ENCODE results near the gene PDLIM3. TPM values are rescaled to one million over a fixed set of nuclear protein-coding genes. Genes with fewer than 3 reads are reported as not detected.
"Not testable (repeated sequence)": the region's sequence is repeated elsewhere in the genome, so short reads cannot be mapped to it uniquely, and the experiment has no call there.

The PDLIM3 gene, protein sequence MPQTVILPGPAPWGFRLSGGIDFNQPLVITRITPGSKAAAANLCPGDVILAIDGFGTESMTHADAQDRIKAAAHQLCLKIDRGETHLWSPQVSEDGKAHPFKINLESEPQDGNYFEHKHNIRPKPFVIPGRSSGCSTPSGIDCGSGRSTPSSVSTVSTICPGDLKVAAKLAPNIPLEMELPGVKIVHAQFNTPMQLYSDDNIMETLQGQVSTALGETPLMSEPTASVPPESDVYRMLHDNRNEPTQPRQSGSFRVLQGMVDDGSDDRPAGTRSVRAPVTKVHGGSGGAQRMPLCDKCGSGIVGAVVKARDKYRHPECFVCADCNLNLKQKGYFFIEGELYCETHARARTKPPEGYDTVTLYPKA
- not detected for total RNA-seq

DNA sequence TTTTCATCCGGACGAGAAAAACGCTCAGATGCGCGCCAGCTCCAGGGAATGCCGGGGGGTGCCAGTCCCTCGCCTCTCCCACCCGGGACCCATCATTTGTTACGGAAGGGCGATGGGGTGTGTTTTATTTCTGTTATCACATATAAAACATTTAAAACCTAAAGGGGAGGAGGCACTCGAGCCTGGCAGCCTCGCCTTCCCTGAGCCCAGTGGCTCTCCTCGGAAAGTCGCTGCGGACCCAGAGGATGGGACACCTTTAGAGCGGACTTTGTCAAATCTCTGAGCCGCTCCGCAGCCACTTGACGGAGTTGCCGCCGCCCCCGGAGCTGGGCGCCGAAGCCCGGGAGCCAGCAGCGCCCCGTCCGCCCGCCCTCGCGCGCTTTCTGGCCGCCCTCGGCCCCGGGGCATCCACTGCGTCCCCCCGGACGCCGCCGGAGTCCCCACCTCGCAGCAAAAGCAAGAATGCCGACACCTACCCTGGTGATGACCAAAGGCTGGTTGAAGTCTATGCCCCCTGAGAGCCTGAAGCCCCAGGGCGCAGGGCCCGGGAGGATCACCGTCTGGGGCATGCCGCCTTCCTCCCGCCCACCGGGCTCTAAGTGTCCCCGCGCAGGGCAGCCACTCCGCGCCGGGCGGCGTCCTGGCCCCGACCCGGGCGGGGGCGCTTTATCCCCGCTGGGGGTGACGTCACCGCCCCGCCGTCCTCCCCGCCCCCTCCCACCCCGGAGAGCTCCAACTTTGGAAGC lies at the start of gene PDLIM3:
Gene PDLIM3 (minus strand): TSS at position 642 of the 746 bp plus-strand sequence. CDS start 73 bp downstream, at position 569.
- no peak for DNase-seq

DNA sequence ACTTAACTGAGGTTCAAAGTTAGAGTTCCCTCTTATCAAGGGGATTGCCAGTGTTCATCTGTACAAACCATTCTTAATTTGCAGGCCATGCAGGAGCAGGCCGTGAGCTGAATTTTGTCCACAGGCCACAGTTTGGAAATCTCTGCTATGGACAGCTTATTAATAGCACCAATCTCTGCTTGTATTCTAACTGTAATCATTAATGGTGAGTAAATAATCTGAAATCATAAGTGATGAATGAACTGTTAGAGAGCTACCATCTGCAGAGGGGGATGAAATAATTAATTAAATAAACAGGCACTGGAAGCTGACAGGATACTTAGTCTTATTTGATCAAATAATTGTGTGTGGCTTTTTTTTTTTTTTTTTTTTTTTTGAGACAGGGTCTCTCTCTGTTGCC lies 48.5 kb upstream of the PDLIM3 start:
- DNase-seq, result no peak

DNA sequence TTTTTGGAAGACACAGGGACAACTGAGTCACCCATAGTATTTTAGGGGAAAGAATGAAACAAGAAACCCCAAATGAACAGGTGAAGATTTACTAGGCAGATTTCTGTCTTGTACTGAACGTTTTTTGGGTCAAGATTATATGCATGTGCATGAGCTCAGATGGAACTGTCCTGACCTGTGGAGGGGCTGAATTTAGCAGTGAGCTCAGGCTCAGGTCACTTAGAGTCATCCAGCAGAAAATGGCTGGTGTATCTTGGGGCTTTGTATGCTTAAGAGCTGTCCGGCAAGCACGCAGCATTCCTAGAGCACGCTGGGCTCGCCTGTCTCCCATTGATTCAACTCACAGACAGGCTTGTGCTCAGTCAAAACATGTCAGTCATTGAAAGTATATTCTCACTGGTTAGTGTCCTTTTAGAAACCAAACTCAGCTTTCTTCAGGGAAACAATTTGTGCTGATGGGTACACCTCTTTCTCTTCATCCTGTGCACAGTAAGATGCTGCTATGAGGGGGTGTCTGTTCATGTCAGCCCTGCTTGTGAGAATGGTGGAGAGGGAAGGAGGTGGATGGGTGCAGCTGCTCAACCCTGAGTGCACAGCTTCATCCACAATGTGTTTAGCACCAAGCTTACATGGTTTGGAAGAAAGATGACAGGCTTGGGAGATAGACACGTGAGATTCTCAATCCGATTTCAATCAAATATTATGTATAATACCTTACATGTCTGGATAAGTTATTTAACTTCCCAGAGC lies 47.5 kb upstream of the PDLIM3 start:
- DNase-seq, result no peak

DNA sequence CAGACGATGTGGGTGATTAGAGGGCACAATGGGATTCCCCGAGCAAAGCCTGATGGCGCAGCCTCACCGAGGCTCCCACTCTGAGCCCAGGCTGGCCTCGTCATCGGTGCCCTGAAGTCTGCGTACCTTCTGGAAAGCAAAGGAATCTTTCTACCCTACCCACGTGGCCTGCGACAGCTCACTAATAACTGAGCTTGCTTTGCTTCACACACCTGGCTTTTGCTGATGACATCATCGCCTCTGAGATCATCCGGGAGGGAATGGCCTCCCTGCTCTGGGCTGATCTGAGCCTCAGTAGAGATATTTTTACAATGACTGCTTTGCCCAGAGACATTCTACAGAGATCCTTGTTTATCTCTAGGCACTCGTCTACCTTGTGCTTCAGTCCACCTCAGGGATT lies 45.4 kb upstream of the PDLIM3 start:
- DNase-seq, result no peak

DNA sequence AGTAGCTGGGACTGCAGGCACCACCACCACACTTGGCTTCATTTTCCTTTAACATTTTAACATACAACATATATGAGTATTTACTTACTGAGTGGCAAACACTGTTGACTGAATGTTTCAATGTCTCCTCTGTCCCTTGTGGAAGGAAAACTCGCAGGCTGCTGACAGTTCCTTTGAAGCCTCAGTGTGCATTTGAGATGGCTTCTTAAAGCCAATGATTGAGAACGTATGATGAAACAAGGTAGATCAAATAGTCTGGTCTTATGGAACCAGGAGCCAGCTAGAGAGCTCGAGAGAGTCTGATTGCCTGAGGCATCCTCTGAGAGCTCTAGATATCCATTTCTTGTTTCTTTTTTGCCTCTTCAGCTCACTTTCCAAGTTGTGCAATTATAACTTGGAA lies 43.0 kb upstream of the PDLIM3 start:
- no peak for DNase-seq

DNA sequence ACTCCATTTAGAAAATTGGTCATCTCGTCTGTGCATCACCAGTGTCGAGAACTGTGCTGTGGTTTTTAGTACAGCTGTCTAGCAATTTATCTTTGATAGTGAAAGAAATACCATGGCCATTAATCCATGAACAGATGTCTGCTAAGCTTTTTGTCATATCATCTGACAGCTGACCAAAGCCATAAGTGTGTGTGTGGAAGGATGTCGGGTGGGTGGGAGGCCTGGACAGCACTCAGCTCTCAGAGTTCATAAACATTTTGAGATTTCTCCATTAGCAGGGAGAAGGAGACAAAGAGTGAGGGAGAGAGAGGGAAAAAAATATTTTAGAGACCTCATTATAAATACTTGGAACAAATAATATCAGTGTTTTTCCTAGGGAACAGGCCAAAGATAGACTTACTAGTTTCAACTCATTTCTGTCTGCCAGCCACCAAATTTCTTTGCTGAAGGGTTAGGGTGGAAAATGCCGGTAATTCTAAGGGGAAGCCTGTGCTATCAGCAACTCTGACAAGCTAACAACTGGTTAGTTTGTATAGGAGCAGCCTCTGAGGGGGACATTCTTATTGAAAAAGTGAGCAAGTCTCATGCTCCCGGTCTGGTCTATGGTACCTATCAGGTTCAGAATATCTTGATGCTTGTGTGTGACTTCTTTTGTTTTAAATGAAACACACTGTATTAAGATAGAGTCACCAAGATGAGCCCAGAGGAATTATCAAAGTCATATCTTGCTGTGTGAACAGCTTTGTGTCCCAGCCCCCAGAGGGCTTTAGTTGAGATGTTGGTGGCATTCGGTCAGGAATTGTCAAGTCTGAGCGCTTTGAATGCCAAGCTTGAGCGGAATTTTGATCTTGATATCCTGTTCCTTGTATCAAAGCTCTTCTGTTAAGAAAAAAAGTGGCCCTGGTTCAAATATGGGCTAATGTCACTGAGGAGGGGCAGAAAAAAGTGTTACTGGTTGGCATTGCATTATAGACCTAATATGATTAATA lies 41.9 kb upstream of the PDLIM3 start:
- DNase-seq, result no peak

DNA sequence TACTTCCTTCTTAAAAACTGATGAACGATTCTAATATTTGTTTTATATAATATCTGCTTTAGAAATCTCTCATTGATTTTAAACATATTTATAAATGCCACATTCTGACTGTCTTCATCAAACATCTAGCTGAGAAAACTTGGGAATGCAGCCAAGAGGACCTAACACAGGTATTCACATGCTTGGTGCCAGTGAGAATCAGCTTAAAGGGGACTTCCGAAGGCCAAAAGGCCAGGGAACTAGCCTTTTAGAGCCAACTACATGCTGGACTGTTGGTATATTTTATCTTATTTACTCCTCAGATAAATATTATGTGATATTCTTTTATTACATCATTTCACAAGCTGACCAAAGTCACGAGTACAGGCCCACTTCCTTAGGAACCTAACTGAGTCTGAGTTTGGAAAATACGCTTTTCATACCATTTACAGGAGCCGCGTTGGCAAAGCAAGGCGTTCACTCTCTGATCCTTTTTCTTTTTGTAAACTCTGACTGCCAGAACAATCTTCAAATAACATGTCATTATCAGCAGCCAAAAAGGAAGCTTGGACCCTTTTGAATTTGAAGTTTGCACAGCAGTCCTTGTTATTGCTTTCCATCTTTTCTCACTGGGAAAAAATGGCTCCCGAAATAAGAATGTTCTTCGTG lies 41.1 kb upstream of the PDLIM3 start:
- DNase-seq, result no peak

DNA sequence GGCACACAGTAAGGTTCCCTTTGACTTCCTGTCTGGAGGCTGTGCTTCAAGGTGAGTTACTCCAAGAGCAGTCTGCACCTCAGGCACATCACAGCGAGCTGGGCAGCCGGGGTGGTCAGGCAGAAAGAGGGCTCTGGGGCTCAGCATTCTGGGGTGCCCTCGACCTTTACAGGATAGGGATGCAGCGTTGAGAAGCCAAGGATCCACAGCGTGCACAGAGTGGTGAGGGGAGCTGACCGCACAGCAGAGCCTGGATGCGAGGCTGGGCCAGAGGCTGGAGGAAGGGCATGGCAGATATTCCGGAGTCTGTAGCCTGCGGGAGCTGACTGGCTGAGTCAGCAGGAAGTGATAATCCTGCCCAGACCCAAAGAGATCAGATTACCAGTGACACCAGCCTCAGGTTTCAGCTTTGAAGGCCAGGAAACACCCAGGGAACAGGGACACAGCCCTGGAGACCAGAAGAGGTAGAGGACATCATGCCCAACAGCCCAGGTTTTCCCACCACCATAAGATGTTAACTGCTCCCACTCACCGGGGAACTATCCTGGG lies 38.4 kb upstream of the PDLIM3 start:
- no peak for DNase-seq

DNA sequence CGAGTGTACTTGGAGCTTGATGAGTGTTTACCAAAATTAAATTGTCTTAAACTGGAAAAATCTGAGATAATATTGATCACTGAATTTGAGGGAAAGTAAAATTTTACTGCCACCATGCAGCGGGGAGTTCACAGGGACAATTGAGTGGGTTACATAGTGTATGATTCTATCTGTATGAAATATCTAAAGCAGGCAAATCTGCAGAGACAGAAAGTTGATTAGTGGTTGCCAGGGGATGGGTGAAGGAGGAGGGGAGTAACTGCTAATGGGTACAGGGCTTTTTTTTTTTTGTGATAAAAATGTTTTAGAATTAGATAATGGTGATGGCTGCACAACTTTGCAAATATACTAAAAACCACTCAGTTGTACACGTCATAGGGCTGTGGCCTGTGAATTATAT lies 35.4 kb upstream of the PDLIM3 start:
- DNase-seq, result no peak

DNA sequence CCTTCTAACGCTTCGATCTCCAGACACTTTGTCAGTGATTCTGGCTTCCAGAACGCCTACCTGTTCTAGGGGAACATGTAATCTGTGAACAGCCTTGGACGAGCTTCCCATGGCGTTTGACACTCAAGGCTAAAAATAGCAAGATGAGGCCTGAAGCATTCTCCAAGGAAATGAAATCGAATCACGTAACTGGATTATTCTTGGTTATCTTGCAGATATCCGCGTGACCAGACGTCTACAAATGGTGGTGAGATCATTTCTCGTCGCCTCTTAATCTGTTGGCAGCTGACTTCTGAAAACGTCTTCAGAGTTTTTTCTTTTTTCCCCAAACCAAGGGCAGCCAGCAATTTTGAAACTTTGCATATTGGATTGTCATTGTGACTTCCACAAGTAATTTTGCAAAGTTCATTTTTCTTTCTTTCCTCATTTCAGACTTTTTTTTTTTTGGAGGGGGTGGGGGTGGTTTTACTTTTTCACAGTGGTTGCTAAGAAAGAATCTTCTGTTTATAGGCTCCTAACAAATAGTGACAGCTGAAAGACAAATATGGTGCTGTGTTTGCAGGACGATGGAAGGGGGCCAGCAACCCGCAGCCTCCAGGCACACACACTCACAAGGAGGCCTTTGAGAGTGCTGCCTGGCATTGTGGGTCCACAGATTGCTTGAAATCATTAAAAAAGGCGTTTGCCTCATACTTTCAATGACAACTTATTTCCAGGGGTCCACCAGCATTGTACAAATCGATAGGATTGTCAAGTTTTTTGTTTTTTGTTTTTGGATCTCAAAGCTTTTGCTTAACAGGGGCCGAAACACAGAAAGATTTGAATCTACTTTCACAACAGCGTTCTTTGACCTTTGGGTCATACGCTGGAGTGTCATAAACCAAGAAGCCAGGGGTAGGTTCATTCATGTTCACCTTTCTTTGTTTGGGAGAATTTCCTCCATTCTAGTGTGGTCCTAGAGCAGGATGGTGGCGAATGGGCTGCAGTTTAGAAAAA lies 32.4 kb upstream of the PDLIM3 start:
- no peak for DNase-seq

DNA sequence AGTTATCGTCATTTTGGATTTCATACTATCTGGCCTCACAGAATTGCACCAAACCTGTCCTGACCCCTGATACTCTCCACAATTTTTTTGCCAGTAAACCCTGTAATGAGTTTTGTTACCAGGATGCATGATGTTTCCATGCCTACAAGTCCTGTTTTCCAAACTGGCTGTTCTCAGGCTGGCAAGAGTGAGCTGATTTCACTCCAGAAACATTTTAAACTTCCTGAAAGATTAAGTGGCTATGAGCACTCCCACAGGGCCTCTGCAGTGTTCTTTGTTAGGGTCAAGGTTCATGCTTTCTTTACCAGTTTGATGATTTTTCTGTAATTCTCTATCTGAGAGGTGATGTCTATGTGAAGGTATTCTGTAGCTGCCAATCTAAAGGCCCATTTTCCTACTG lies 31.7 kb upstream of the PDLIM3 start:
- DNase-seq, result no peak

DNA sequence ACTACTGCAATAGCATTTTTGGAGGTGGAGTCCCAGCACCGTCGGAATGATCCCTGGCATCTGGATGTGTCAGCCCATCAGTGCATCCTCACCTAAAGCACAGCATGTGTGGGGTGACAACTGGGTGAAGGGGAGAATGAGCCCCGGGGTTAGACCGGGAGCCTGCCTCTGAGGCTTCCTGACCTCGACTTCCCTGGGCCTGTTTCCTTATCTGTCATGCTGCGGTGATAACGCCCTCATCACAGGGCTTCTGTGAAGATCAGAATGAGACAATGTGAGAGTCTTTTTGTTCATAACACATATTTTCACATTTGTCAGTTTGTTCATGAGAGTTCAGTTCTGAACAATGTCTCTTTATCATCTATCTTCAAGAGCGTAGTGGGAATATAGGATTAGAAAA lies 31.1 kb upstream of the PDLIM3 start:
- DNase-seq, result no peak

DNA sequence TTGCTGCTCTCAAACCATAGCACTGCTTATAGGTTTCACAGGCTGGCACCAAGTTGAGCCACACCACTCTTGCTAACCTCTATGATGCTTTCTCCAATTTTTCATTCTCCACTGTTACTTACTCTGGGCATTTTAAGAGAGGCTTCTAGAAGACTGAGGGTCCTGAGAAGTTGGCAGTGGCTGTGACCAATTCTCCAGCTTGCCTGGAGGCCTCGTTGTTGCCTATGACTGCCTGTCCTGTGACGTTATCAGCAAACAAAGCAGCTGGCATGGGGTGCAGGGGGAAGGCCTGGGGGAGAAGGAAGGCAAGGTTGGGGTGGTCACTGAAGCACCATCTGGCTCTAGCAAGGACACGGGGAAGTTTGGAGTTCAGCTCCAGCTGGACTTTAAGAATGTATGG lies 30.4 kb upstream of the PDLIM3 start:
- DNase-seq, result no peak

DNA sequence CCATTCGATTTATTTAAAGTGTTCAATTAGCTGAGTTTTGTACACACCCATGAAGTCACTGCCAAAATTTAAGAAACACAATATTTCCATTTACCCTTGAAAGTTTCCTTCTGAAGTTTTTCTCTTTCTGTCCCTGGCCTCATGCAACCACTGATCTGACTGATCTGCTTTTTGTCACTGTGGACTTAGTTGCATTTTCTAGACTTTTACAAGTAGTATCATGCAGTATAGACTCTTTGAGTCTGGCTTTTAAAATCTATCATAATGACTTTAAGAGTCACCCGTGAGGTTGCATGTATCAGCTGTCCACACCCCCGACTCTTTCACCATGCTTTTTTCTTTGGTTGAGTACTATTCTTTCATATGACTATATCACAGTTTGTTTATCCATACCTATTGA lies 29.0 kb upstream of the PDLIM3 start:
- no peak for DNase-seq

DNA sequence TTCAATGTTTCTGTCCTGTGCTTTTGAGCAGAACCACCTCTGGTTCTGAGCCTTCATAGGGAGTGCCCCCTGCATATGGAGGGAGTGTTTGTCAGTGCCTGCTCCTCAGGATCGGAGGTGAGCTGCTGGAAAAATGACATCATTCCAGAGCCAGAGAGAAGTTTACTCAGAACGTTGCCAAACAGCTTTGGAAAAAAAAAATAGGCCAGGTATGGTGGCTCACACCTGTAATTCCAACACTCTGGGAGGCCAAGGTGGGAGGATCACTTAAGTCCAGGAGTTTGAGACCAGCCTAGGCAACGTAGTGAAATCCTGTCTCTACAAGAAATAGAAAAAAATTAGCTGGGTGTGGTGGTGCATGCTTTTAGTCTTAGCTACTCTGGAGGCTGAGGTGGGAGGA lies 27.2 kb upstream of the PDLIM3 start:
- no peak for DNase-seq

DNA sequence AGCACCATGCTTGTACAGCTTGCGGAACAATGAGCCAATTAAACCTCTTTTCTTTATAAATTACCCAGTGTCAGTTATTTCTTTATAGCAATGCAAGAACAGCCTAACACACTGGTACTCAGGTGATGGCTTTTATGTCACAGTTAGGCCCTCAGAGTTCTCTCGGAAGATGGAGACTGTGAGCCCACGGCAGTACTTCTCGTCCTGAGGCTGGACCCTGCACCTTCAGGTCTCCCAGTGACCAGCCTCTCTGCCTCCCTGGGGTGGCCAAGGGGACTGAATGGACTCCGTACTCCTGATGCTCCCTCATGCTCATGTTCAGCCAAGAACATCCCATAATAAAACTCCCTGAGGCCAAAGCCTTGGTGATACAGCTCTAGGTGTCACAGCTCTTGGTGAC lies 25.0 kb upstream of the PDLIM3 start:
- DNase-seq, result no peak

DNA sequence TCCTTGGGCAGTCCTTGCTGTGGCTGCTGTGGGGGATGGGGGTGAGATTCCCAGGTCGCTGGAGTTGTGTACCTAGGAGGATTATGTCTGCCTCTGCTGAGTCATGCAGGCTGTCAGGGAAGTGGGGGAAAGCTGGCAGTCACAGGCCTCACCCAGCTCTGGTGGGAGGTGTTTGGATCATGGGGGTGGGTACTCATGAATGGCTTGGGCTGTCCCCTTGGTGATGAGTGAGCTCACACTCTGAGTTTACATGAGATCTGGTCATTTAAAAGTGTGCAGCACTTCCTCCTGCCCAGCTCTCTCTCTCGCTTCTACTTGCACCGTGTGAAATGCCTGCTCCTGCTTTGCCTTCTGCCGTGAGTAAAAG lies 24.6 kb upstream of the PDLIM3 start:
- no peak for DNase-seq

DNA sequence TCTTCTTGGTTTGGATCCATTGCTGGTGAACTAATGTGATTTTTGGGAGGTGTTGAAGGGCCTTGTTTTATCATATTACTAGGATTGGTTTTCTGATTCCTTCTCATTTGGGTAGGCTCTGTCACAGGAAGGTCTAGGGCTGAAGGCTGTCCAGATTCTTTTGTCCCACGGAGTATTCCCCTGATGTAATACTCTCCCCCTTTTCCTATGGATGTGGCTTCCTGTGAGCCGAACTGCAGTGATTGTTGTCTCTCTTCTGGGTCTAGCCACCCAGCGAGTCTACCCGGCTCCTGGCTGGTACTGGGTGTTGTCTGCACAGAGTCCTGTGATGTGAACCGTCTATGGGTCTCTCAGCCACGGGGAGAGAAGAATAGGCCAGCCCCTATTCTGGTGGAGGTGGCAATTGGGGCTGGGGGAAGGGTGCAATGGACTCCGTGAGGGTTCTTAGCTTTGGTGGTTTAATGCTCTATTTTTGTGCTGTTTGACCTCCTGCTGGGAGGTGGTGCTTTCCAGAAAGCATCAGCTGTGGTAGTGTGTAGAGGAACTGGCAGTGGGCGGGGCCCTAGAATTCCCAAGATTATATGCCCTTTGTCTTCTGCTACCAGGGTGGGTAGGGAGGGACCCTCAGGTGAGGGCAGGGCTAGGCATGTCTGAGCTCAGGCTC lies 24.1 kb upstream of the PDLIM3 start:
- DNase-seq, result not testable (repeated sequence)

DNA sequence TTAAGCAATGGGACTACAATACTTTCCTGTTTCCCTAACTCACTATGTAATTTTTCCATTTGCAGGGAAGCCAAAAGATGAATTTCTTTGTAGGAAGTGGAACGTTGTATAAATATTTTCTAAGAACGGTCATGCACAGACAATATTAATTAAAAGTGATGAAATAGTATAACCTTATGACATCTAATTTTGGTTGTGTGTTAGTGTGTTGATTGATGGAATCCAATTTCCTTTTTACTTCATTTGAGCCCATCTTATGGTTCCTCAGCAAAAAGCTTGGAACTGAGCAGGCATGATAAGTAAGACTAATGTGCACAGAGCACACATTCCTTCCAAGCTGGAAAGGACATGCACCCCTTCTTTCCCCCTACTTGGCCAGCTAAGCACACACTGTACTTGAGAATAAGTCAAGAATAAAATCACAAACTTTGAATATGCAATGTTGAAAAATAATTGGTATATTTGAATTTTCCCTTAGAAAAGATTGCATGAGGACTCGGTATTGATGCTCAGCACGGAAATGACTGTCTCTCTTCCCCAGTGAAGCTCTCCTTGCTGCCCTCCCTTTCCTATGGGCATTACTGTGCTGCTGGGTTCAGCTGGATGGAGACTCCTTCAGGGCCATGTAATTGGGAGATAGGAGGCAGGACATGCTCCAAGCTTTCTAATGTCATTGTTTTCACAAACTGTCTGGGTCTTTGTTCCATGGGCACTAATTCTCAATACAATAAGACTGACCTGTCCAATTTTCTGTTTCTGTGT lies 19.2 kb upstream of the PDLIM3 start:
- no peak for DNase-seq

All from effector CD4-positive, alpha-beta T cell (primary cell).